ENCODE data around the gene ANO1.

The ANO1 gene

GRCh38 chr11:70104961-70105360 is 26.8 kb downstream of the ANO1 start (continued):
- no peak for TF ChIP-seq TSHZ2 (CRISPR knock-in tag; IDR thresholded peaks at IDR 0.05)

GRCh38 chr11:70105369-70105754 is 27.2 kb downstream of the ANO1 start:
- no peak for ATAC-seq
- TF ChIP-seq PATZ1 (CRISPR knock-in tag; IDR thresholded peaks at IDR 0.05; ENCODE audit: borderline replicate concordance) (no peak), CREB5 (CRISPR knock-in tag; IDR thresholded peaks at IDR 0.05; ENCODE audit: low read depth) (no peak), ZNF8 (CRISPR knock-in tag; IDR thresholded peaks at IDR 0.05) (no peak), CSRNP3 (CRISPR knock-in tag; IDR thresholded peaks at IDR 0.05) (no peak), ZNF565 (CRISPR knock-in tag; conservative IDR thresholded peaks at IDR 0.05; ENCODE audit: low read depth) (no peak)

- ATAC-seq, result no peak
- TF ChIP-seq CREB5 (CRISPR knock-in tag; IDR thresholded peaks at IDR 0.05; ENCODE audit: low read depth) (no peak), RARB (CRISPR knock-in tag; IDR thresholded peaks at IDR 0.05) (no peak), SNAI2 (CRISPR knock-in tag; IDR thresholded peaks at IDR 0.05) (no peak), ISL1 (CRISPR knock-in tag; IDR thresholded peaks at IDR 0.05) (no peak)
These were observed 27.8 kb downstream of the ANO1 start for GRCh38 chr11:70105755-70106571.

GRCh38 chr11:70106757-70107156 is 28.6 kb downstream of the ANO1 start:
- no peak for ATAC-seq
- no peak for TF ChIP-seq ZNF70 (CRISPR knock-in tag; IDR thresholded peaks at IDR 0.05)
- no peak for TF ChIP-seq PPARA (CRISPR knock-in tag; IDR thresholded peaks at IDR 0.05; ENCODE audit: borderline replicate concordance)
- no peak for TF ChIP-seq ZFP30 (CRISPR knock-in tag; IDR thresholded peaks at IDR 0.05)
- TF ChIP-seq ESRRG (CRISPR knock-in tag; IDR thresholded peaks at IDR 0.05), result no peak
- TF ChIP-seq ZC3H10 (CRISPR knock-in tag; IDR thresholded peaks at IDR 0.05), result no peak
- no peak for TF ChIP-seq ISL1 (CRISPR knock-in tag; IDR thresholded peaks at IDR 0.05)
- no peak for TF ChIP-seq OSR1 (CRISPR knock-in tag; IDR thresholded peaks at IDR 0.05)
- TF ChIP-seq POU6F1 (CRISPR knock-in tag; IDR thresholded peaks at IDR 0.05; ENCODE audit: borderline replicate concordance, low read depth), result no peak
- no peak for TF ChIP-seq RARB (CRISPR knock-in tag; IDR thresholded peaks at IDR 0.05)
- TF ChIP-seq ZNF8 (CRISPR knock-in tag; IDR thresholded peaks at IDR 0.05), result no peak
- no peak for TF ChIP-seq SNAI2 (CRISPR knock-in tag; IDR thresholded peaks at IDR 0.05)
- no peak for TF ChIP-seq ZFP3 (CRISPR knock-in tag; IDR thresholded peaks at IDR 0.05)
- TF ChIP-seq TOX (CRISPR knock-in tag; IDR thresholded peaks at IDR 0.05; ENCODE audit: borderline replicate concordance), result no peak
- TF ChIP-seq TCF4 (CRISPR knock-in tag; IDR thresholded peaks at IDR 0.05; ENCODE audit: borderline replicate concordance), result no peak
- TF ChIP-seq ZNF565 (CRISPR knock-in tag; conservative IDR thresholded peaks at IDR 0.05; ENCODE audit: low read depth), result no peak
- no peak for TF ChIP-seq ARNTL (CRISPR knock-in tag; IDR thresholded peaks at IDR 0.05; ENCODE audit: borderline replicate concordance, low read depth)
- TF ChIP-seq PATZ1 (CRISPR knock-in tag; IDR thresholded peaks at IDR 0.05; ENCODE audit: borderline replicate concordance), result no peak
- no peak for TF ChIP-seq BACH2 (CRISPR knock-in tag; IDR thresholded peaks at IDR 0.05; ENCODE audit: borderline replicate concordance)

Measured in SK-N-SH treated with all-trans-retinoic acid at 6 μM for 48 hours (cell line).